GM23338 (cell line): Measurements from ENCODE around the gene MFGE8. TPM values are rescaled to one million over a fixed set of nuclear protein-coding genes. Genes with fewer than 3 reads are reported as not detected.
A peak's percentile ranks its signal among the peaks of the same experiment; 100 is the strongest.

Source experiments
- ATAC-seq: fragments of 200-7000 bp; cut with Tn5 transposase; 3 replicates; pipeline ENCODE4 v1.9.1; 2020
- DNase-seq: peaks from one replicate; pipeline ENCODE4 v3.0.0-alpha.2; 2015; ENCODE audit warnings: low spot score
- H2AFZ ChIP-seq: fragments of 200-600 bp; sonication (generic); 2 replicates; pipeline ENCODE4 v1.8.0; 2016; ENCODE audit warnings: antibody characterized with exemption, mild to moderate bottlenecking, moderate library complexity
- H3F3A ChIP-seq: fragments of 200-600 bp; sonication (generic); replicated peaks from 2 replicates; pipeline ENCODE4 v1.8.0; 2017; ENCODE audit warnings: antibody characterized with exemption, mixed run types, low read depth
- H3K27ac ChIP-seq: fragments of 200-600 bp; sonication (generic); 2 replicates; pipeline ENCODE4 v1.6.1; 2016; ENCODE audit warnings: low read depth
- H3K27me3 ChIP-seq: fragments of 200-600 bp; sonication (generic); 2 replicates; pipeline ENCODE4 v1.8.0; 2016; ENCODE audit warnings: mild to moderate bottlenecking, mixed run types, moderate library complexity; ENCODE audit not compliant: insufficient read depth
- H3K36me3 ChIP-seq: fragments of 200-600 bp; sonication (generic); 2 replicates; pipeline ENCODE4 v1.8.0; 2016; ENCODE audit warnings: mild to moderate bottlenecking; ENCODE audit not compliant: insufficient read depth
- H3K4me1 ChIP-seq: fragments of 200-600 bp; sonication (generic); 2 replicates; pipeline ENCODE4 v1.8.0; 2016; ENCODE audit warnings: mild to moderate bottlenecking, moderate library complexity; ENCODE audit not compliant: insufficient read depth
- H3K4me2 ChIP-seq: fragments of 200-600 bp; sonication (generic); 2 replicates; pipeline ENCODE4 v1.7.1; 2017; ENCODE audit warnings: mixed run types
- H3K4me3 ChIP-seq: fragments of 200-600 bp; sonication (generic); 2 replicates; pipeline ENCODE4 v1.6.1; 2016; ENCODE audit warnings: mixed run types
- H3K79me2 ChIP-seq: fragments of 200-600 bp; sonication (generic); replicated peaks from 2 replicates; pipeline ENCODE4 v1.8.0; 2017; ENCODE audit warnings: mild to moderate bottlenecking; ENCODE audit not compliant: insufficient read depth
- H3K9me2 ChIP-seq: fragments of 200-600 bp; sonication (generic); 2 replicates; pipeline ENCODE4 v1.8.0; 2017; ENCODE audit not compliant: insufficient read depth
- H4K20me1 ChIP-seq: fragments of 200-600 bp; sonication (generic); replicated peaks from 2 replicates; pipeline ENCODE4 v1.8.0; 2017; ENCODE audit warnings: mild to moderate bottlenecking; ENCODE audit not compliant: insufficient read depth
- H3K27ac Mint-ChIP-seq: 2 replicates; pipeline ENCODE4 v1.8.0; 2020; ENCODE audit warnings: inconsistent platforms, mild to moderate bottlenecking, moderate library complexity, mixed read lengths
- H3K27me3 Mint-ChIP-seq: 3 replicates; pipeline ENCODE4 v1.8.0; 2022; ENCODE audit warnings: low read depth, mild to moderate bottlenecking, moderate library complexity, mixed read lengths, inconsistent platforms; ENCODE audit not compliant: insufficient read depth, poor library complexity
- H3K36me3 Mint-ChIP-seq: 3 replicates; pipeline ENCODE4 v1.8.0; 2021; ENCODE audit warnings: low read depth, mild to moderate bottlenecking, inconsistent platforms, moderate library complexity, mixed read lengths
- H3K4me1 Mint-ChIP-seq: 3 replicates; pipeline ENCODE4 v1.8.0; 2020; ENCODE audit warnings: mild to moderate bottlenecking, inconsistent platforms, mixed read lengths
- H3K4me3 Mint-ChIP-seq: 3 replicates; pipeline ENCODE4 v1.8.0; 2021; ENCODE audit warnings: moderate library complexity, mild to moderate bottlenecking, inconsistent platforms, mixed read lengths
- H3K9me3 Mint-ChIP-seq: 3 replicates; pipeline ENCODE4 v1.8.0; 2020; ENCODE audit warnings: moderate library complexity, mild to moderate bottlenecking, inconsistent platforms, mixed read lengths
- CREB1 ChIP-seq: fragments of 250-450 bp; sonication (Bioruptor Pico); IDR thresholded peaks from 2 replicates; pipeline ENCODE4 v1.5.0; 2020; ENCODE audit warnings: low read depth, mild to moderate bottlenecking, moderate library complexity
- CTCF ChIP-seq, 2 experiments: fragments of 200-600 bp in 1 of 2; sonication (generic) in 1 of 2; conservative IDR thresholded peaks; 2 replicates each; pipeline versions ENCODE4 v1.5.1 to v1.6.1; 2016 to 2017; ENCODE audit warnings: antibody characterized with exemption in 2 of 2, low read depth in 2 of 2, mild to moderate bottlenecking in 2 of 2, moderate library complexity in 1 of 2
- ETS1 ChIP-seq: IDR thresholded peaks from 2 replicates; pipeline ENCODE4 v1.6.1; 2016; ENCODE audit warnings: antibody characterized with exemption
- EZH2 ChIP-seq: fragments of 200-600 bp; sonication (generic); IDR thresholded peaks from one replicate; pipeline ENCODE4 v1.8.0; 2017; ENCODE audit warnings: antibody characterized with exemption, mild to moderate bottlenecking, low read depth; ENCODE audit not compliant: unreplicated experiment
- JUNB ChIP-seq: IDR thresholded peaks from one replicate; pipeline ENCODE4 v1.6.1; 2016; ENCODE audit warnings: antibody characterized with exemption; ENCODE audit not compliant: unreplicated experiment
- POLR2AphosphoS5 ChIP-seq: IDR thresholded peaks from 2 replicates; pipeline ENCODE4 v1.6.1; 2016; ENCODE audit warnings: antibody characterized with exemption, low read depth
- STAT1 ChIP-seq: IDR thresholded peaks from one replicate; pipeline ENCODE4 v1.6.1; 2016; ENCODE audit warnings: antibody characterized with exemption; ENCODE audit not compliant: unreplicated experiment
- ZNF114 ChIP-seq: fragments of 250-450 bp; sonication (Bioruptor Pico); IDR thresholded peaks from 2 replicates; pipeline ENCODE4 v1.5.0; 2020; ENCODE audit warnings: mild to moderate bottlenecking, moderate library complexity
- ZNF331 ChIP-seq: fragments of 250-450 bp; sonication (Bioruptor Pico); IDR thresholded peaks from 2 replicates; pipeline ENCODE4 v1.5.0; 2020; ENCODE audit warnings: low read depth, mild to moderate bottlenecking, moderate library complexity
- ZNF462 ChIP-seq: fragments of 250-450 bp; sonication (Bioruptor Pico); IDR thresholded peaks from 2 replicates; pipeline ENCODE4 v1.5.0; 2020; ENCODE audit warnings: mild to moderate bottlenecking, moderate library complexity
- polyA plus RNA-seq: library from polyadenylated mRNA; unstranded; fragments of >200 nt; fragmentation: Nextera tagmentation; extraction: Ambion mirVana; gene quantifications from 2 replicates; pipeline ENCODE4 v1.2.1, GENCODE V29; 2016
- total RNA-seq: library from RNA; depleted of rRNA; stranded (reverse); fragments of >200 nt; shearing (Covaris generic); gene quantifications from 2 replicates; pipeline ENCODE4 v1.2.3, GENCODE V29; 2014

The MFGE8 gene
- total and polyA plus RNA-seq, 2 experiments from 2014 or later, result 279 to 671 TPM

DNA sequence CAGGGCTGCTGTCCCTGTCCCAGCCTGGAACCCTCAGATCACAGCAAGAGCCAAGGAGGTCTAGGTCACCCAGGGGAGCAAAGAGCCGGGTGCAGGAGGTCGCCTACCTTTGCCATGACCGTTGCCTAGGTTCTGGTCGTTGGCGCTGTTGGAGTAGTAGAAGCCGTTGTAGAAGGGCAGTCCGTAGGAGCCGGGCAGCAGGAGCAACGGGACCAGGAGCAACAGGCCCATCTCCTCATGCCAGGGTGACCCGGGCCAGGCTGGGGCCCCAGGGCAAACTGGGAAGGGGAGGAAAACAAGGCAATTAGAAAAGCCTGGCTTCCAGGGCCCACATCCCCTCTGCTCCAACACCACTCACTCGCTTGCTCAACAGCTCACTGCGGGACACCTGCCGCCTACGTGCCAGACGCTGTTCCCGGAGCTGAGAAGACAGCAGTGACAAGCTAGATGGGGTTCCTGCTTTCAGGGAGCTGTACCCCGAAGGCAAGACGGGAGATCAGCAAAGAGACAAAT is 26.1 kb downstream of the MFGE8 start:
- H2AFZ ChIP-seq, result no peak overlapping the region
- H3K27me3 Mint-ChIP-seq, result peaks cover 10% of the 10 kb centered on the region
- DNase-seq (no peak), ATAC-seq (no peak)
- no peak for TF ChIP-seq ZNF331 (CRISPR knock-in tag)
- no peak for TF ChIP-seq EZH2
- no peak for TF ChIP-seq ZNF114
- no peak for TF ChIP-seq JUNB
- no peak for TF ChIP-seq STAT1
- no peak for TF ChIP-seq POLR2AphosphoS5
- no peak for TF ChIP-seq ZNF462 (CRISPR knock-in tag)
- TF ChIP-seq CTCF (conservative IDR thresholded peaks at IDR 0.05; ENCODE audit: low read depth in 2 of 2), result no peak
- no peak for TF ChIP-seq CREB1 (CRISPR knock-in tag)
- TF ChIP-seq ETS1, result no peak
- no peaks in the 10 kb centered on the region for H3K27me3 ChIP-seq
- H3K79me2 ChIP-seq, result peaks cover 5% of the 10 kb centered on the region; the same call in 1 of the 2 replicates
- peaks cover 3% of the 10 kb centered on the region; the same call in 1 of the 2 replicates for H3K4me1 ChIP-seq
- 0 out of 2 replicates have a peak overlapping the region, but pooled peaks have one; percentile 45 for H3K27ac ChIP-seq
- no peaks in the 10 kb centered on the region for H3K9me3 Mint-ChIP-seq
- H3K27ac Mint-ChIP-seq, result no peak overlapping the region; the same call in 1 of the 2 replicates
- no peak overlapping the region for H3K4me2 ChIP-seq
- no peak overlapping the region for H3K4me3 Mint-ChIP-seq
- no peaks in the 10 kb centered on the region; the same call in 1 of the 2 replicates for H3K36me3 ChIP-seq
- no peaks in the 10 kb centered on the region for H4K20me1 ChIP-seq
- H3K9me2 ChIP-seq, result no peaks in the 10 kb centered on the region
- 0 out of 2 replicates have a peak, but pooled peaks cover 10% of the 10 kb centered on the region for H3F3A ChIP-seq
- no peak overlapping the region for H3K4me3 ChIP-seq
- peaks cover 52% of the 10 kb centered on the region for H3K36me3 Mint-ChIP-seq
- peaks cover 12% of the 10 kb centered on the region for H3K4me1 Mint-ChIP-seq
